Right ventricle myocardium superior (tissue), 1 donor: ENCODE measurements around the gene ITIH3. TPM values are rescaled to one million over a fixed set of nuclear protein-coding genes. Genes with fewer than 3 reads are reported as not detected.

ENCODE experiments used
- ATAC-seq: fragments of 200-7000 bp; cut with Tn5 transposase; one replicate; pipeline ENCODE4 v1.9.1; 2020; ENCODE audit warnings: mild to moderate bottlenecking; ENCODE audit not compliant: poor library complexity
- DNase-seq: peaks from one replicate; pipeline ENCODE4 v3.0.0-alpha.2; 2020
- intact Hi-C: fragments of 100-400 bp; cut with DNase I; formaldehyde crosslinking; loops from one replicate; pipeline ENCODE4 v1.11.2; 2022
- microRNA-seq: library from miRNA; unstranded; fragments of <30 nt; microRNA quantifications from one replicate; pipeline ENCODE4 v1.2.0, GENCODE V29; 2020
- total RNA-seq: library from RNA; stranded (reverse); fragmentation: NEBNext Ultra II Directional; extraction: Animal tissue kit (Norgen Biotek cat#: 25700); gene quantifications from one replicate; pipeline ENCODE4 v1.2.1, GENCODE V29; 2021
- donor health status: DM: no; HTN: yes; CAD: no; lungs with severe emphysema.

ITIH3 gene
- total RNA-seq, 1 donor from 2014 or later, result 0.35 TPM

- ATAC-seq, result no peak
- DNase-seq, result no peak
- intact Hi-C loops, result no loop called here
Measured at GRCh38 chr3:52854013-52854412, 59.4 kb downstream of the ITIH3 start.

GRCh38 chr3:52856666-52857065 lies 62.1 kb downstream of the ITIH3 start:
- intact Hi-C loops, result no loop called here
- DNase-seq (no peak), ATAC-seq (no peak)

- intact Hi-C loops, result no loop called here
- ATAC-seq (peak; percentile 52), DNase-seq (no peak)
Measured at GRCh38 chr3:52857133-52857532, 62.5 kb downstream of the ITIH3 start.

- ATAC-seq (no peak), DNase-seq (no peak)
- intact Hi-C loops, result no loop called here
Measured at GRCh38 chr3:52857864-52858263, 63.3 kb downstream of the ITIH3 start.

Small RNA genes lying within 50 kb of the gene (microRNA-seq; reads per million reads assigned to microRNA genes)
- not detected for gene MIR8064

Other genes with a start within 250 kb of the ITIH3 start
- gene PBRM1, start 108.9 kb upstream of the ITIH3 start, total RNA-seq, result 45.1 TPM
- 27.2 TPM for gene GNL3, start 108.8 kb upstream of the ITIH3 start, total RNA-seq
- gene GLT8D1, start 89.0 kb upstream of the ITIH3 start, total RNA-seq, result 29.7 TPM
- 78.7 TPM for gene SPCS1, start 88.7 kb upstream of the ITIH3 start, total RNA-seq
- gene NEK4, start 23.9 kb upstream of the ITIH3 start, total RNA-seq, result 19.5 TPM
- gene ITIH1, start 17.2 kb upstream of the ITIH3 start, total RNA-seq, result not detected
- gene ITIH4, start 35.9 kb downstream of the ITIH3 start, total RNA-seq, result 1.3 TPM
- gene MUSTN1, start 40.2 kb downstream of the ITIH3 start, total RNA-seq, result 17.8 TPM
- gene STIMATE, start 102.8 kb downstream of the ITIH3 start, total RNA-seq, result 6.1 TPM